ENCODE data around the gene IL10RA. TPM values are rescaled to one million over a fixed set of nuclear protein-coding genes. Genes with fewer than 3 reads are reported as not detected.

The IL10RA gene
- total and polyA plus RNA-seq, 9 of the 15 experiments (the other 6 are each of a cell fraction or from before 2014, with no cell fraction given) = 0.17 to 17.3 (median 2.9) TPM

DNA sequence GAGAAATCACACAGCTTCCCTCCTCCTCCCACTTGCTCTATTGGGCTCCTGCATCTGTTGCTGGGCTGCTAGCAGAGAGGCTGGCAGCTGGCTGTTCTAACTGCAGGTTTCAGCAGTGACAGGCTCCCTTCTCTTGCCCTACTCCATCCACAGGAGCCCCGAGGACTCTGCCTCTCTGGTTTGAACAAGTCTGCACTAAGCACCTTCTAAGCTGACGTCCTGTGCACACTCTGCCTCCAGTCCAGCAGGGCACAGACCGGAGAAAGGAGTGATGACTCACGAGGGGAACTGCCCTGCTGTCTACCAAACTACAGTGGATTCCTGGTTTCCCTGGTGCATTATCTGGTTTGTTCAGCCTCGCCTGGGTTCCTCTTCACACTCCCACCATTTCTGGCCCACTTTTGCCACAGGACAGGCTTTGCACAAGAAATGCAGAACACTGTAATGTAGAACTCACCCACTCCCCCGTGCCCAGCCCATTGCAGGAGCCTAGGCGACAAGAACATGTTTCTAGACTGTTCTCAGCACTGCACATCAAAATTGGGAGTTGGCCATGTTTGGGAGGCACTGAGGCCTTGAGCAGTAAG is 26.0 kb downstream of the IL10RA start (continued):
- TF ChIP-seq ZMIZ1 (IDR thresholded peaks at IDR 0.05; ENCODE audit: low read depth in 2 of 2, low read length in 2 of 2) (no peak), ZNF197 (CRISPR knock-in tag; IDR thresholded peaks at IDR 0.05; ENCODE audit: low read depth) (no peak), HDAC2 (IDR thresholded peaks at IDR 0.05) (0 out of 2 replicates have a peak, but pooled peaks have one; percentile 58), DPF2 (IDR thresholded peaks at IDR 0.05) (peak; percentile 91), ZFP36 (IDR thresholded peaks at IDR 0.05; ENCODE audit: low read depth, low read length, partially characterized antibody) (no peak), CREBBP (IDR thresholded peaks at IDR 0.05; ENCODE audit: low read depth, low read length) (no peak), CBX5 (IDR thresholded peaks at IDR 0.05; ENCODE audit: borderline replicate concordance, low read depth) (no peak), ZBTB1 (CRISPR knock-in tag; IDR thresholded peaks at IDR 0.05; ENCODE audit: borderline replicate concordance, low read depth) (no peak), ZNF316 (IDR thresholded peaks at IDR 0.05) (no peak), CBFB (CRISPR knock-in tag; IDR thresholded peaks at IDR 0.05) (no peak), SOX6 (IDR thresholded peaks at IDR 0.05) (no peak), SIRT6 (IDR thresholded peaks at IDR 0.05; ENCODE audit: low read depth, low read length) (no peak), ZNF23 (CRISPR knock-in tag; IDR thresholded peaks at IDR 0.05) (no peak), ZNF584 (CRISPR knock-in tag; IDR thresholded peaks at IDR 0.05; ENCODE audit: low read depth) (no peak), KDM1A (IDR thresholded peaks at IDR 0.05) (peak in 1 of 2 experiments; percentile 72; a peak in 1 of 4 replicates), NRF1 (conservative IDR thresholded peaks at IDR 0.05 in 1 of 2, IDR thresholded peaks at IDR 0.05 in 1 of 2) (no peak), CHD2 (IDR thresholded peaks at IDR 0.05; ENCODE audit: low read depth, low read length) (no peak), LCOR (CRISPR knock-in tag; IDR thresholded peaks at IDR 0.05) (no peak), SIX5 (IDR thresholded peaks at IDR 0.05; ENCODE audit: borderline replicate concordance in 1 of 2, insufficient read depth in 1 of 2, low read depth in 1 of 2, low read length in 2 of 2) (no peak), MEIS2 (IDR thresholded peaks at IDR 0.05; ENCODE audit: partially characterized antibody) (no peak)
- TF ChIP-seq, protein P1, sequence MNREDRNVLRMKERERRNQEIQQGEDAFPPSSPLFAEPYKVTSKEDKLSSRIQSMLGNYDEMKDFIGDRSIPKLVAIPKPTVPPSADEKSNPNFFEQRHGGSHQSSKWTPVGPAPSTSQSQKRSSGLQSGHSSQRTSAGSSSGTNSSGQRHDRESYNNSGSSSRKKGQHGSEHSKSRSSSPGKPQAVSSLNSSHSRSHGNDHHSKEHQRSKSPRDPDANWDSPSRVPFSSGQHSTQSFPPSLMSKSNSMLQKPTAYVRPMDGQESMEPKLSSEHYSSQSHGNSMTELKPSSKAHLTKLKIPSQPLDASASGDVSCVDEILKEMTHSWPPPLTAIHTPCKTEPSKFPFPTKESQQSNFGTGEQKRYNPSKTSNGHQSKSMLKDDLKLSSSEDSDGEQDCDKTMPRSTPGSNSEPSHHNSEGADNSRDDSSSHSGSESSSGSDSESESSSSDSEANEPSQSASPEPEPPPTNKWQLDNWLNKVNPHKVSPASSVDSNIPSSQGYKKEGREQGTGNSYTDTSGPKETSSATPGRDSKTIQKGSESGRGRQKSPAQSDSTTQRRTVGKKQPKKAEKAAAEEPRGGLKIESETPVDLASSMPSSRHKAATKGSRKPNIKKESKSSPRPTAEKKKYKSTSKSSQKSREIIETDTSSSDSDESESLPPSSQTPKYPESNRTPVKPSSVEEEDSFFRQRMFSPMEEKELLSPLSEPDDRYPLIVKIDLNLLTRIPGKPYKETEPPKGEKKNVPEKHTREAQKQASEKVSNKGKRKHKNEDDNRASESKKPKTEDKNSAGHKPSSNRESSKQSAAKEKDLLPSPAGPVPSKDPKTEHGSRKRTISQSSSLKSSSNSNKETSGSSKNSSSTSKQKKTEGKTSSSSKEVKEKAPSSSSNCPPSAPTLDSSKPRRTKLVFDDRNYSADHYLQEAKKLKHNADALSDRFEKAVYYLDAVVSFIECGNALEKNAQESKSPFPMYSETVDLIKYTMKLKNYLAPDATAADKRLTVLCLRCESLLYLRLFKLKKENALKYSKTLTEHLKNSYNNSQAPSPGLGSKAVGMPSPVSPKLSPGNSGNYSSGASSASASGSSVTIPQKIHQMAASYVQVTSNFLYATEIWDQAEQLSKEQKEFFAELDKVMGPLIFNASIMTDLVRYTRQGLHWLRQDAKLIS (CRISPR knock-in tag; IDR thresholded peaks at IDR 0.05) = no peak
- TF ChIP-seq, protein P2, sequence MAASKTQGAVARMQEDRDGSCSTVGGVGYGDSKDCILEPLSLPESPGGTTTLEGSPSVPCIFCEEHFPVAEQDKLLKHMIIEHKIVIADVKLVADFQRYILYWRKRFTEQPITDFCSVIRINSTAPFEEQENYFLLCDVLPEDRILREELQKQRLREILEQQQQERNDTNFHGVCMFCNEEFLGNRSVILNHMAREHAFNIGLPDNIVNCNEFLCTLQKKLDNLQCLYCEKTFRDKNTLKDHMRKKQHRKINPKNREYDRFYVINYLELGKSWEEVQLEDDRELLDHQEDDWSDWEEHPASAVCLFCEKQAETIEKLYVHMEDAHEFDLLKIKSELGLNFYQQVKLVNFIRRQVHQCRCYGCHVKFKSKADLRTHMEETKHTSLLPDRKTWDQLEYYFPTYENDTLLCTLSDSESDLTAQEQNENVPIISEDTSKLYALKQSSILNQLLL (CRISPR knock-in tag; IDR thresholded peaks at IDR 0.05; ENCODE audit: borderline replicate concordance) = no peak
